HUES6 (cell line): ENCODE data around the gene ATXN7.

Experiments
- H3K27ac ChIP-seq: 2 replicates; pipeline ENCODE4 v1.7.0; 2013; ENCODE audit warnings: low read depth, mild to moderate bottlenecking, low read length, inconsistent platforms
- H3K27me3 ChIP-seq: 2 replicates; pipeline ENCODE4 v1.6.1; 2013; ENCODE audit warnings: low read length; ENCODE audit not compliant: control insufficient read depth, insufficient read depth
- H3K36me3 ChIP-seq: 2 replicates; pipeline ENCODE4 v1.6.1; 2013; ENCODE audit warnings: low read length; ENCODE audit not compliant: control insufficient read depth, insufficient read depth
- H3K4me1 ChIP-seq: 2 replicates; pipeline ENCODE4 v1.6.1; 2013; ENCODE audit warnings: low read length; ENCODE audit not compliant: control insufficient read depth, insufficient read depth
- H3K4me3 ChIP-seq: 2 replicates; pipeline ENCODE4 v1.5.1; 2013; ENCODE audit warnings: low read depth, low read length
- H3K9ac ChIP-seq: one replicate; pipeline ENCODE4 v1.6.1; 2013; ENCODE audit warnings: mild to moderate bottlenecking, low read length
- H3K9me3 ChIP-seq: 2 replicates; pipeline ENCODE4 v1.6.1; 2013; ENCODE audit warnings: low read depth, low read length; ENCODE audit not compliant: control insufficient read depth, insufficient read depth

Gene ATXN7

DNA sequence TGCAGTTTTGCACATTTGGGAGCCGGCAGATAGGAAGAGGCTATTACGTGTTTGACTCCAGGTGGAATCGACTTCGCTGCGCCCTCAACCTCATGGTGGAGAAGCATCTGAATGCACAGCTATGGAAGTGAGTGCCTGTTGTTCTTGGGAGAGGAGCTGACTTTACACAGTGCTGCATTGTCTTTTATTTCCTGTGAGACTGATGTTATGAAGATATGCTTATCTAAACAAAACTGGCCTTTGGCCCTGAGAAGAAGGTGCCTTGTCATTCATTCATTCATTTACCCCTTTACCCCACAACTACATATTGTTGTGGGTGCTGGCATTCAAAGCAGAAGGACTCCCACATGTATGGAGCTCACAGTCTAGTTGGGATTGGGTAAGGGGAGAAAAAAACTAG, 127.1 kb downstream of the ATXN7 start:
- peaks cover 48% of the 10 kb centered on the region for H3K36me3 ChIP-seq
- H3K4me3 ChIP-seq: no peak overlapping the region
- H3K9me3 ChIP-seq: no peaks in the 10 kb centered on the region
- H3K27me3 ChIP-seq: no peaks in the 10 kb centered on the region
- peaks cover 6% of the 10 kb centered on the region; the same call in 1 of the 2 replicates for H3K4me1 ChIP-seq
- H3K27ac ChIP-seq: no peak overlapping the region
- no peak overlapping the region for H3K9ac ChIP-seq

DNA sequence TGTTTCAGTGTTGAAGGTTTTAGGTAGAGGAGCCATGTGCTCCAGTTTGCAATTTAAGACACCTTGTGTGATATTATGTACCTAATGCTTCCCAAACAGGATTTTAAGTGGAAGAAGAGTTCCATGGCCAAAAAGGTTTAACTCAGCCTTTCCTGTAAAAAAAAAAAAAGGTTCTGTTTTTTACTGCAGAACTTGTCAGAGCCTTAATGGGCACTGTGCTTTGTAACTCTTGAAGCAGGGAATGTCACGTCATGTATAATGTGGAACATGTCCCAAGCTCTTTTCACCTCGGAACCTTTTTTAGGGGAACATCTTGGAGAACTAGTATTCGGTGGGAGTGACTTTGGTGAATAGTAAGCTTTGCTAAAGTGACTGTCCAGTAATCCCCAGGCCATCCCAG, 128.0 kb downstream of the ATXN7 start:
- H3K9ac ChIP-seq: no peak overlapping the region
- H3K9me3 ChIP-seq: no peaks in the 10 kb centered on the region
- peaks cover 3% of the 10 kb centered on the region; the same call in 1 of the 2 replicates for H3K4me1 ChIP-seq
- peaks cover 58% of the 10 kb centered on the region for H3K36me3 ChIP-seq
- no peak overlapping the region for H3K27ac ChIP-seq
- no peaks in the 10 kb centered on the region for H3K27me3 ChIP-seq
- no peak overlapping the region for H3K4me3 ChIP-seq

DNA sequence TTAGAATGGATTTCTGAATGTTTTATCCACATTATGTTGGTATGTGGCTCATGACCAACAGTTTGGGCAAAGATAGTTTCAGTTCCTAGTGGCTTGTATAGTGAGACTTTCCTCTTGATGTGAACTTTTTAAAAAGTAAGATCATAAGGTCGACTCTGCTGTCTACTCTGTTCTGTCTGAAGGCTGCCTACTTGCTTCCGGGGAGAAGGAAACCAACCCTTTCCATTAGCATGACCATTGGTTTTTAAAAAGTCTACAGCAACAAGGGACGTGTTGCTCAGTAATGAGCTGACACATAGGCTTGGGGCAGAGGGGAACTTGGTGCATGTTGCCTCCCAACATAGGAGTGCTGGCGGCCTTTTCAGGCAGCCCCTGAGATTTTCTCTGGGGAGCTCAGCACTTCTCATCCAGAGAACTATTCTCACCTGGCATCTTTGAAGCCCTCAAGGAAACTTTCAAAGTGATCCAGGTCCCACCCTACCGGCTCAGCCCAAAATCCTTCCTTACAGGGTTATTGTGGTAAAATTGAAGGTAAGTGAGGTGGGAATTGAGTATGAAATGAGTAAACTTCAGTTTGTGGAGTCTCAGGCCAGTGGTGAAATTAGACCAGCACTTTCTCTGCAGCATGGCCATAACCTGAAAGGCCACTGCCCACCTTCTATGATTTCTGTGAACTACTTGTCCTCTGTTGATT, 129.0 kb downstream of the ATXN7 start:
- no peak overlapping the region for H3K9ac ChIP-seq
- H3K36me3 ChIP-seq: peaks cover 61% of the 10 kb centered on the region
- no peak overlapping the region for H3K27ac ChIP-seq
- H3K27me3 ChIP-seq: no peaks in the 10 kb centered on the region
- no peaks in the 10 kb centered on the region for H3K9me3 ChIP-seq
- H3K4me1 ChIP-seq: peaks cover 3% of the 10 kb centered on the region; the same call in 1 of the 2 replicates
- H3K4me3 ChIP-seq: no peak overlapping the region

DNA sequence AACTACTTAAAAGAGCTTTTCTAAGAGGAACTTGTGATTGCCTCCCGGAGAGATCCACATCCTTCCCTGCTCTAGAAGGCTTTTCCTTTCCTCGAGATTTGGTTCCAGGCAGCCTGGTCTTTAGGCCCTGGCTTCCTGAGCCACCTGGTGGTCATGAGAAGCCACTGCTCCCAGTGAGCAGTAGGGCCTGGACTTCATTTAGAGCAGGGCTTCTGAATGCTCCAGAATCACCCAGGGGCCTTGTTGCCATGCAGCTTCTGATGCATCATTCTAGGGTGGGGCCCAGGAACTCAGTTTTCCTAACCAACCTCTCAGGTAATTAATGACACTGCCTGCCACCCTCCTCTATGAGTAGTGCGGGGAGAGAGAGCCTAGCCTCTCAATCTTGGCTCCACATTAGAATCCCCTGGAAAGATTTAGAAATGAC, 130.0 kb downstream of the ATXN7 start:
- Histone ChIP-seq H3K9me3 (no peaks in the 10 kb centered on the region), H3K4me1 (peaks cover 3% of the 10 kb centered on the region; the same call in 1 of the 2 replicates), H3K27ac (no peak overlapping the region), H3K4me3 (no peak overlapping the region), H3K27me3 (no peaks in the 10 kb centered on the region), H3K9ac (no peak overlapping the region), H3K36me3 (peaks cover 56% of the 10 kb centered on the region)

DNA sequence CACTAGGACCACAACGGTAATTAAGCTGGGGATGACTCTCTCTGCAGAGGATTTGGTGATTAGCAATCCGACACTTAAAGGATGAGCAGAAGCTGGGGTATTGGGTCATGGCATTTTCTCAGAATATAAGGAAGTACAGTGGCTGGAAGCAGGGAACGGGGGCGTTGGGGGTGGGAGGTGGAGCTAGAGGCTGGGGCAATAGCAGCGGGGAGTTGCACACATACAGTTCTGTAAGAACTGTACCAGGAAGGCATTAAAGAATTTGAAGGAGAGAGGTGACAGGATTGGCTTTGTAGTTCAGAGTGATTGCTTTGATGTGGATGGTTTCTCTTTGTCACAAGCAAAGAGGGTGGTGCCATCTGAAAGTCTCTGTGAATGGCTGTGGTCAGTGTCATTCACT, 131.4 kb downstream of the ATXN7 start:
- H3K4me3 ChIP-seq: no peak overlapping the region
- no peak overlapping the region for H3K9ac ChIP-seq
- no peak overlapping the region for H3K27ac ChIP-seq
- H3K36me3 ChIP-seq: peaks cover 42% of the 10 kb centered on the region
- no peaks in the 10 kb centered on the region for H3K9me3 ChIP-seq
- H3K27me3 ChIP-seq: no peaks in the 10 kb centered on the region
- peaks cover 11% of the 10 kb centered on the region for H3K4me1 ChIP-seq

DNA sequence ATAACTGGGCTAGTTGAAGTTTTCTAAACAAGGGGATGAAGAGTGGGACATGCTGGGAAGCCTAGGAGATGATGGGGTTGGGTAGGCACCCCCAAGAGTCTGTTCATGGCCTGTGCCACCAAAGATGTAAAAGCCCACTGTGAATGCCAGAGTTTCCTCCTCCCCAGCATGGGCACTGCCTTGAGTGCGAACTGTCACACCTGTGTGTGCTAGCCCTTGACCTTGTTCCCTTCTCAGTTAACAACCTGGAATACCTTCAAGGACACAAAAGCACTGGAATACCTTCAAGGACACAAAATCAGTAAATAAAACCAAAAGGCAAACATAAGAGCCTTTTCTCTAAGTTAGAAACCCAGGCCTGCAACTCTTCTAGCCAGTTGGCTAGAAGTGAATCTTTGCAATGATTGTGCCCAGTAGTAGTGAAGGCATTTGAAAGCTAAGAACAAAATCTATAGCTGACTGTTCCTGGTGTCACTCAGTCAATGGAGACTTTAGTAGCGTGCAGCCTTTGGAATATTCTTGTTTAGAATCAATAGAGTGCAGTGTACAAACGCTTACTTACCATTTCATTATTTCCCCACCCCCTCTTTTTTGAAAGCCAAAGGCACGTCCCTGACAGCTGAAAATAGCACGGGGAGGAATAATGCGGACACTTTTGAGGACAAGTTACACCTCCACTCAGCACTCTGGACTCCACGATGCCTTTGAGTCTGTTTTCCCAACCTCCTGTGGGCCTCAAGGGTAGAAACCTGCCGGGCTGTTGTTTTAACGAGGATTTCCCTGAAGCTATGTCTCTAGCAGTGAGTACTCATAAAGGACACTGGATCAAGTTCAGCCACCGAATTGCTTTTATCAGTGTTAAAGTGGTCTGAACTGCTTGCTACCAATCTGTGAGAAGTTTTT, 135.4 kb downstream of the ATXN7 start:
- Histone ChIP-seq H3K27me3 (no peaks in the 10 kb centered on the region), H3K36me3 (peaks cover 28% of the 10 kb centered on the region)

DNA sequence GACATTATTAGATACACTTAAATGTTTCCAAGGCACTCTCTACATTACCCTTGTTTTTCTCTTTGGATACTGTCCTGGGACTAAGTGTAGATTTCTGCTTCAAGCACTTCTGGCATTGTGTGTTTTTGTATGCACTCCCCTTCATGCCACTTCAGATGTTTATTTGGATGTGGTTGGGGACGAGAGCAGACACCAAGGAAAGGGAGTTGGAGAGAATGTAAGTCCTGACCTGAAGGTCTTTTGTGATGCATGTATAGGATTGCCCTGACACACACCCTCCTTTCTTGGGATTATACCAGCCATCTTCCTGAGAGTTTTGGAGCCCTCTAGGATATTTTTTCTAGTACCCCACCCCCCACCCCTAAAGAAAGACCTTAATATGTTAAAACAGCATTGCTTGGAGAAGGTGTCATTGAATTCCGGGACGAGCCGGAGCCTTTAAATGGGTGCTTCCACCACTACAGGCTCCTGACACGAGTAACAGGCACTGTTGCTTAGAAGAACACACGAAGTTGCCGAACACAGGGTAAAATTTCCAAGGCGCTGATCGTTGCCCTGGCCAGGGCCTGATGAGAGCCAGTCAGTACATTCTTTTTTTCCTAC, 136.9 kb downstream of the ATXN7 start:
- H3K9ac ChIP-seq: no peak overlapping the region
- no peaks in the 10 kb centered on the region for H3K27me3 ChIP-seq
- no peak overlapping the region for H3K27ac ChIP-seq
- H3K4me1 ChIP-seq: peaks cover 21% of the 10 kb centered on the region
- no peak overlapping the region for H3K4me3 ChIP-seq
- no peaks in the 10 kb centered on the region for H3K9me3 ChIP-seq
- H3K36me3 ChIP-seq: peaks cover 36% of the 10 kb centered on the region

More for the DNA sequence above, 135.4 kb downstream of the ATXN7 start:
- Histone ChIP-seq H3K9me3 (no peaks in the 10 kb centered on the region), H3K4me3 (no peak overlapping the region), H3K4me1 (peaks cover 21% of the 10 kb centered on the region), H3K9ac (no peak overlapping the region), H3K27ac (no peak overlapping the region)

DNA sequence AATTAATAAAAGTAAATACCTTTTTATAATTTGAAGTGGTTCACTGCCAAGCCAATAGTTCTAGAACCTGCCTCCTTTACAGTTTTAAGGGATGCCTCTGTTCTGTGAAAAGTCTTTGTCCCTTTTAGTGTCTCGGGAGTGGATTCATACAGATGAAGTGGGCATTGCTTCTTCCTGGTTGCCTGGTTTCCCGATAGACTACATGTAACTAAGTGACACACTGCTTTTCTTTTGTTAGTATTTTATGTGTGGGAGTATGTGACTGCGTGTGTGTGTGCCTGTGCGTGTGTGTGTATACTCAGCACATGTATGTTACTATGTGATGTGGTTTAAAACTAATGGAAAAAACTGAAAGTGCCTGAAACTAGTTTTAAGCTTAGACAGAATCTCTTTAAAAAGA, 138.6 kb downstream of the ATXN7 start:
- no peak overlapping the region for H3K27ac ChIP-seq
- no peak overlapping the region for H3K9ac ChIP-seq
- H3K27me3 ChIP-seq: no peaks in the 10 kb centered on the region
- H3K9me3 ChIP-seq: no peaks in the 10 kb centered on the region
- no peak overlapping the region for H3K4me3 ChIP-seq
- H3K36me3 ChIP-seq: peaks cover 39% of the 10 kb centered on the region
- H3K4me1 ChIP-seq: peaks cover 21% of the 10 kb centered on the region

DNA sequence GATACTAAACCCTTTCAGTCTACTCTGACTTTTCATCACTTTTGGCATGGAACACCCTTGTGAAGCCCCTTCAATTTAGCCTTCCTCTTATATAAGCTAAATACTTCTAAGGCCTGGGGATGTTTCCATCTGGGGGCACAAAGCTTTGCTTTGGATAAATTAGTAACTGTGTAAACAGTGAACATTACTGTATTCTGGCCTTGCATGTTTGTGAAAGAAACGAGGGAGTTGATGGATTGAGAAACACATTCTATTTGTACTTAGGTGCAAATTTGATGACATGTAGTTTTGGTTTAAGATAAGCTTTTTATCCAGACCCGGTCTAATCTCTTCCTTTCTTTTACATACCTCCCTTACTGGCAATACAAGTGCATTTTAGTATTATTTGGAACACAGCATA, 139.9 kb downstream of the ATXN7 start:
- Histone ChIP-seq H3K4me1 (peaks cover 21% of the 10 kb centered on the region), H3K9ac (no peak overlapping the region), H3K36me3 (peaks cover 46% of the 10 kb centered on the region), H3K4me3 (no peak overlapping the region), H3K27me3 (no peaks in the 10 kb centered on the region), H3K9me3 (no peaks in the 10 kb centered on the region), H3K27ac (no peak overlapping the region)

DNA sequence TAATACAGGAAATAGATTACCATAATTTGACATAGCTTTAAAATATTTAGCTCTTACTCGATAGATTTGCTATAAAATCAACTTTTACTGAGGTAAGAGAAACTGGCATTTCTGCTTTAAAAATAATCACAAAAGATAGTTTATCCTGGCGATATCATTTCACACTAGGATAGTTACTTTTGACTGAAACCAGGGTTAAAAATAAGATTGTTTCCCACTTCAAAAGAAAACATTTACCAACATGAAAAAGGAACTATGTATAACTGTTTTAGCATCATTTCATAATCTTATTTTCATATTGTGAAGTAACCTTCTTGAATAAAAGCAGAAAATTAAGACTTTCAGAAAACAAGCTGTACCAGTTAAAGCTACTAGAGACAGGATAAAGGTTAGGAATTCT, 144.3 kb downstream of the ATXN7 start:
- H3K4me3 ChIP-seq: no peak overlapping the region
- H3K27me3 ChIP-seq: no peaks in the 10 kb centered on the region
- no peak overlapping the region for H3K27ac ChIP-seq
- H3K36me3 ChIP-seq: peaks cover 88% of the 10 kb centered on the region
- H3K9ac ChIP-seq: no peak overlapping the region
- H3K4me1 ChIP-seq: no peaks in the 10 kb centered on the region
- no peaks in the 10 kb centered on the region for H3K9me3 ChIP-seq
